ENCODE measurements around the gene DNAJC12.

DNA sequence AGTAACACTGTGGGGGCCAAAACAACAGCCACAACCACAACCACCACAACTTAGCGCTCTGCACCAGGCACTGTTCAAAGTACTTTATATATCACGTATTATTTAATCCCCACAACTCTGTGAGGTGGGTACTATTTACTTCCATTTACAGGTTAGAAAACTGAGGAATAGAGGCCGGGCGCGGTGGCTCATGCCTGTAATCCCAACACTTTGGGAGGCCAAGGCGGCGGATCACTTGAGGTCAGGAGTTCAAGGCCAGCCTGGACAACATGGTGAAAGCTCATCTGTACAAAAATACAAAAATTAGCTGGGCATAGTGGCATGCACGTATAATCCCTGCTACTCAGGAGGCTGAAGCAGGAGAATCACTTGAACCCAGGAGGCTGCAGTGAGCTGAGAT is 3.6 kb downstream of the DNAJC12 start:
- TF ChIP-seq, protein P1, sequence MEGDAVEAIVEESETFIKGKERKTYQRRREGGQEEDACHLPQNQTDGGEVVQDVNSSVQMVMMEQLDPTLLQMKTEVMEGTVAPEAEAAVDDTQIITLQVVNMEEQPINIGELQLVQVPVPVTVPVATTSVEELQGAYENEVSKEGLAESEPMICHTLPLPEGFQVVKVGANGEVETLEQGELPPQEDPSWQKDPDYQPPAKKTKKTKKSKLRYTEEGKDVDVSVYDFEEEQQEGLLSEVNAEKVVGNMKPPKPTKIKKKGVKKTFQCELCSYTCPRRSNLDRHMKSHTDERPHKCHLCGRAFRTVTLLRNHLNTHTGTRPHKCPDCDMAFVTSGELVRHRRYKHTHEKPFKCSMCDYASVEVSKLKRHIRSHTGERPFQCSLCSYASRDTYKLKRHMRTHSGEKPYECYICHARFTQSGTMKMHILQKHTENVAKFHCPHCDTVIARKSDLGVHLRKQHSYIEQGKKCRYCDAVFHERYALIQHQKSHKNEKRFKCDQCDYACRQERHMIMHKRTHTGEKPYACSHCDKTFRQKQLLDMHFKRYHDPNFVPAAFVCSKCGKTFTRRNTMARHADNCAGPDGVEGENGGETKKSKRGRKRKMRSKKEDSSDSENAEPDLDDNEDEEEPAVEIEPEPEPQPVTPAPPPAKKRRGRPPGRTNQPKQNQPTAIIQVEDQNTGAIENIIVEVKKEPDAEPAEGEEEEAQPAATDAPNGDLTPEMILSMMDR (IDR thresholded peaks at IDR 0.05): no peak
- TF ChIP-seq POLR2AphosphoS5 (IDR thresholded peaks at IDR 0.05; ENCODE audit: low read depth, low read length) (no peak), YY1 (IDR thresholded peaks at IDR 0.05; ENCODE audit: low read depth) (no peak), CHD2 (IDR thresholded peaks at IDR 0.05; ENCODE audit: low read length, partially characterized antibody) (no peak)
